Neural progenitor cell (in vitro differentiated cells): ENCODE measurements around the gene ID2. TPM values are rescaled to one million over a fixed set of nuclear protein-coding genes. Genes with fewer than 3 reads are reported as not detected.

Source experiments
- DNase-seq: peaks from one replicate; pipeline ENCODE4 v3.0.0-alpha.2; 2016; ENCODE audit warnings: low spot score
- H2AFZ ChIP-seq: fragments of 200-600 bp; sonication (generic); replicated peaks from 2 replicates; pipeline ENCODE4 v1.6.1; 2016; ENCODE audit warnings: antibody characterized with exemption
- H3F3A ChIP-seq: fragments of 200-600 bp; sonication (generic); 2 replicates; pipeline ENCODE4 v1.6.1; 2016; ENCODE audit warnings: antibody characterized with exemption, low read depth
- H3K27ac ChIP-seq: fragments of 200-600 bp; sonication (generic); 2 replicates; pipeline ENCODE4 v1.5.1; 2016; ENCODE audit warnings: mild to moderate bottlenecking
- H3K27me3 ChIP-seq: fragments of 200-600 bp; sonication (generic); 2 replicates; pipeline ENCODE4 v1.6.1; 2016; ENCODE audit warnings: mild to moderate bottlenecking, moderate library complexity
- H3K36me3 ChIP-seq: fragments of 200-600 bp; sonication (generic); 2 replicates; pipeline ENCODE4 v1.5.1; 2016
- H3K4me1 ChIP-seq: fragments of 200-600 bp; sonication (generic); 2 replicates; pipeline ENCODE4 v1.6.1; 2016; ENCODE audit warnings: mixed run types
- H3K4me2 ChIP-seq: fragments of 200-600 bp; sonication (generic); 2 replicates; pipeline ENCODE4 v1.6.1; 2016
- H3K4me3 ChIP-seq: fragments of 200-600 bp; sonication (generic); 2 replicates; pipeline ENCODE4 v1.5.1; 2016
- H3K79me2 ChIP-seq: fragments of 200-600 bp; sonication (generic); 2 replicates; pipeline ENCODE4 v1.6.1; 2016; ENCODE audit warnings: low read depth
- H3K9ac ChIP-seq: fragments of 200-600 bp; sonication (generic); 2 replicates; pipeline ENCODE4 v1.6.1; 2016
- H3K9me3 ChIP-seq: fragments of 200-600 bp; sonication (generic); 2 replicates; pipeline ENCODE4 v1.5.1; 2016; ENCODE audit warnings: low read depth
- H4K20me1 ChIP-seq: fragments of 200-600 bp; sonication (generic); 2 replicates; pipeline ENCODE4 v1.6.1; 2016; ENCODE audit warnings: low read depth
- H3K27ac Mint-ChIP-seq: 3 replicates; pipeline ENCODE4 v1.8.0; 2021; ENCODE audit warnings: mixed read lengths
- H3K27me3 Mint-ChIP-seq: 2 replicates; pipeline ENCODE4 v1.8.0; 2022; ENCODE audit warnings: low read depth, mild to moderate bottlenecking, inconsistent platforms, moderate library complexity, mixed read lengths; ENCODE audit not compliant: insufficient read depth
- H3K36me3 Mint-ChIP-seq: 3 replicates; pipeline ENCODE4 v1.8.0; 2021; ENCODE audit warnings: mixed read lengths
- H3K4me1 Mint-ChIP-seq: 3 replicates; pipeline ENCODE4 v1.8.0; 2021; ENCODE audit warnings: mixed read lengths
- H3K4me3 Mint-ChIP-seq: 3 replicates; pipeline ENCODE4 v1.8.0; 2021; ENCODE audit warnings: mild to moderate bottlenecking, moderate library complexity, mixed read lengths
- H3K9me3 Mint-ChIP-seq: 3 replicates; pipeline ENCODE4 v1.8.0; 2020; ENCODE audit warnings: mixed read lengths
- CTCF ChIP-seq: fragments of 200-600 bp; sonication (generic); IDR thresholded peaks from 2 replicates; pipeline ENCODE4 v1.5.1; 2017; ENCODE audit warnings: antibody characterized with exemption, mild to moderate bottlenecking
- EZH2 ChIP-seq: fragments of 200-600 bp; sonication (generic); IDR thresholded peaks from 2 replicates; pipeline ENCODE4 v1.6.1; 2017; ENCODE audit warnings: antibody characterized with exemption, mild to moderate bottlenecking, moderate library complexity
- EZH2phosphoT487 ChIP-seq: fragments of 200-600 bp; sonication (generic); IDR thresholded peaks from 2 replicates; pipeline ENCODE4 v1.6.1; 2017; ENCODE audit warnings: antibody characterized with exemption
- total RNA-seq: library from RNA; depleted of rRNA; stranded (reverse); fragments of >200 nt; gene quantifications from 2 replicates; pipeline ENCODE4 v1.2.3, GENCODE V29; 2015; ENCODE audit warnings: low replicate concordance

The ID2 gene
- total RNA-seq, 1 donor from 2014 or later = 140 TPM

- Histone ChIP-seq H3K9me3 (no peaks in the 10 kb centered on the region), H2AFZ (no peak overlapping the region), H3K9ac (no peak overlapping the region), H3K36me3 (no peaks in the 10 kb centered on the region), H4K20me1 (no peaks in the 10 kb centered on the region), H3K4me3 (no peak overlapping the region), H3K27ac (no peak overlapping the region), H3K27me3 (peaks cover 9% of the 10 kb centered on the region), H3K79me2 (no peaks in the 10 kb centered on the region), H3K4me1 (no peaks in the 10 kb centered on the region), H3F3A (no peaks in the 10 kb centered on the region), H3K4me2 (no peak overlapping the region)
- Mint-ChIP-seq H3K27ac (no peak overlapping the region), H3K4me3 (no peak overlapping the region), H3K36me3 (no peaks in the 10 kb centered on the region), H3K4me1 (peaks cover 2% of the 10 kb centered on the region), H3K27me3 (peaks cover 4% of the 10 kb centered on the region), H3K9me3 (peaks cover 11% of the 10 kb centered on the region)
- DNase-seq = no peak
- TF ChIP-seq EZH2phosphoT487 = no peak
- no peak for TF ChIP-seq CTCF
- TF ChIP-seq EZH2 = no peak
Observed at GRCh38 chr2:8697190-8697589, 15.3 kb downstream of the ID2 start.

GRCh38 chr2:8699839-8700238 lies 18.0 kb downstream of the ID2 start:
- no peaks in the 10 kb centered on the region for H3F3A ChIP-seq
- H3K27me3 ChIP-seq = no peaks in the 10 kb centered on the region
- no peak overlapping the region for H3K4me2 ChIP-seq
- no peaks in the 10 kb centered on the region for H3K9me3 ChIP-seq
- TF ChIP-seq CTCF (no peak), EZH2 (no peak), EZH2phosphoT487 (no peak)
- no peak for DNase-seq
- Mint-ChIP-seq H3K27me3 (peaks cover 4% of the 10 kb centered on the region), H3K27ac (no peak overlapping the region), H3K9me3 (peaks cover 11% of the 10 kb centered on the region), H3K4me1 (no peaks in the 10 kb centered on the region), H3K4me3 (no peak overlapping the region), H3K36me3 (no peaks in the 10 kb centered on the region)
- no peak overlapping the region for H3K4me3 ChIP-seq
- no peaks in the 10 kb centered on the region for H3K4me1 ChIP-seq
- no peak overlapping the region for H3K27ac ChIP-seq
- H3K79me2 ChIP-seq = no peaks in the 10 kb centered on the region
- H3K36me3 ChIP-seq = no peaks in the 10 kb centered on the region
- no peaks in the 10 kb centered on the region for H4K20me1 ChIP-seq
- H3K9ac ChIP-seq = no peak overlapping the region
- H2AFZ ChIP-seq = no peak overlapping the region

GRCh38 chr2:8701681-8702379 lies 20.0 kb downstream of the ID2 start:
- H3K27me3 ChIP-seq = no peaks in the 10 kb centered on the region
- Mint-ChIP-seq H3K4me3 (no peak overlapping the region), H3K9me3 (peaks cover 11% of the 10 kb centered on the region), H3K27me3 (peaks cover 2% of the 10 kb centered on the region), H3K27ac (no peak overlapping the region), H3K36me3 (no peaks in the 10 kb centered on the region), H3K4me1 (no peaks in the 10 kb centered on the region)
- TF ChIP-seq EZH2phosphoT487 (no peak), EZH2 (no peak), CTCF (no peak)
- no peaks in the 10 kb centered on the region for H3K9me3 ChIP-seq
- no peak for DNase-seq
- no peaks in the 10 kb centered on the region for H3K79me2 ChIP-seq
- H3K36me3 ChIP-seq = no peaks in the 10 kb centered on the region
- no peaks in the 10 kb centered on the region for H3F3A ChIP-seq
- H2AFZ ChIP-seq = no peak overlapping the region
- no peak overlapping the region for H3K9ac ChIP-seq
- H3K27ac ChIP-seq = no peak overlapping the region
- H4K20me1 ChIP-seq = no peaks in the 10 kb centered on the region
- no peaks in the 10 kb centered on the region for H3K4me1 ChIP-seq
- H3K4me2 ChIP-seq = no peak overlapping the region
- no peak overlapping the region for H3K4me3 ChIP-seq
